Endothelial cell of umbilical vein (primary cell): ENCODE measurements around the gene OAS3. TPM values are rescaled to one million over a fixed set of nuclear protein-coding genes. Genes with fewer than 3 reads are reported as not detected.

Experiments used
- BruUV-seq: library from RNA; stranded (reverse); fragments of 400-500 nt; replicated peaks from 2 replicates; lab custom pipeline; 2021; lab: Mats Ljungman, UMichigan
- CTCF ChIA-PET: fragments of 300-600, 350-600 bp; sonication (Branson Sonifier 250); formaldehyde crosslinking; loops from one replicate; lab custom pipeline; 2021; ENCODE audit warnings: antibody characterized with exemption, inconsistent platforms; lab: Charles Lee
- POLR2A ChIA-PET: fragments of 300-600, 350-600 bp; sonication (Branson Sonifier 250); formaldehyde crosslinking; loops from one replicate; lab custom pipeline; 2021; ENCODE audit warnings: antibody characterized with exemption, inconsistent platforms; lab: Charles Lee
- DNase-seq: peaks from one replicate; pipeline ENCODE4 v3.0.0-alpha.2; 2011; ENCODE audit warnings: low read depth, low spot score
- FAIRE-seq: peaks from 2 replicates; lab custom pipeline; 2011; peaks lifted over from hg19 to GRCh38; lab: Jason Lieb, UNC
- H2AFZ ChIP-seq: 2 replicates; pipeline ENCODE4 v1.6.0; 2012; ENCODE audit warnings: low read depth, low read length, control low read depth, inconsistent platforms
- H3K27ac ChIP-seq: 2 replicates; pipeline ENCODE4 v1.5.1; 2011; ENCODE audit warnings: low read depth, mild to moderate bottlenecking, control low read depth, low read length, moderate library complexity; ENCODE audit not compliant: insufficient read depth
- H3K27me3 ChIP-seq, 2 experiments: 2 replicates each; pipeline versions ENCODE4 v1.6.0 to v1.6.1; 2011; ENCODE audit warnings: low read length in 2 of 2, mixed read lengths in 1 of 2; ENCODE audit not compliant: control insufficient read depth in 2 of 2, insufficient read depth in 2 of 2
- H3K36me3 ChIP-seq, 2 experiments: 2 replicates in 1 of 2; 3 replicates in 1 of 2; pipeline ENCODE4 v1.5.1; 2011; ENCODE audit warnings: low read length in 2 of 2, mild to moderate bottlenecking in 1 of 2, moderate library complexity in 1 of 2; ENCODE audit not compliant: control insufficient read depth in 2 of 2, insufficient read depth in 2 of 2; ENCODE audit errors: extremely low read depth in 1 of 2
- H3K4me1 ChIP-seq: 3 replicates; pipeline ENCODE4 v1.5.1; 2011; ENCODE audit warnings: mild to moderate bottlenecking, low read length; ENCODE audit not compliant: control insufficient read depth, insufficient read depth; ENCODE audit errors: extremely low read depth
- H3K4me2 ChIP-seq: 2 replicates; pipeline ENCODE4 v1.6.1; 2011; ENCODE audit warnings: low read length, control low read depth, mixed read lengths; ENCODE audit not compliant: insufficient read depth
- H3K4me3 ChIP-seq, 3 experiments: fragments of 200-600 bp in 1 of 3; sonication (generic), shearing (Covaris generic) in 1 of 3; replicated peaks in 1 of 3; 2 replicates each; pipeline ENCODE4 v1.5.1; 2011 to 2016; ENCODE audit warnings: control low read depth in 3 of 3, low read length in 3 of 3, mild to moderate bottlenecking in 2 of 3, inconsistent platforms in 1 of 3, low read depth in 1 of 3, moderate library complexity in 1 of 3; ENCODE audit not compliant: insufficient read depth in 1 of 3
- H3K79me2 ChIP-seq: 2 replicates; pipeline ENCODE4 v1.6.0; 2012; ENCODE audit warnings: low read length, inconsistent platforms; ENCODE audit not compliant: control insufficient read depth, insufficient read depth
- H3K9ac ChIP-seq: replicated peaks from 2 replicates; pipeline ENCODE3; 2011; ENCODE audit warnings: low read length, control low read depth; ENCODE audit not compliant: insufficient read depth; ENCODE audit errors: extremely low read depth
- H3K9me1 ChIP-seq: replicated peaks from 3 replicates; pipeline ENCODE4 v1.6.0; 2011; ENCODE audit warnings: mild to moderate bottlenecking, low read length; ENCODE audit not compliant: control insufficient read depth, insufficient read depth; ENCODE audit errors: extremely low read depth
- H3K9me3 ChIP-seq: replicated peaks from 2 replicates; pipeline ENCODE4 v1.5.1; 2012; ENCODE audit warnings: low read length, inconsistent platforms; ENCODE audit not compliant: control insufficient read depth, insufficient read depth
- H4K20me1 ChIP-seq: replicated peaks from 2 replicates; pipeline ENCODE3; 2011; ENCODE audit warnings: mild to moderate bottlenecking, low read length; ENCODE audit not compliant: control insufficient read depth, insufficient read depth; ENCODE audit errors: extremely low read depth
- FOS ChIP-seq: IDR thresholded peaks from 2 replicates; pipeline ENCODE4 v1.6.1; 2011; ENCODE audit warnings: mild to moderate bottlenecking, low read length, moderate library complexity, borderline replicate concordance; ENCODE audit not compliant: insufficient read depth
- GATA2 ChIP-seq: IDR thresholded peaks from 2 replicates; pipeline ENCODE4 v1.7.0; 2011; ENCODE audit warnings: low read depth, mild to moderate bottlenecking, moderate library complexity, mixed read lengths, low read length; ENCODE audit not compliant: insufficient read length, insufficient read depth
- JUN ChIP-seq: IDR thresholded peaks from 2 replicates; pipeline ENCODE4 v1.6.1; 2011; ENCODE audit warnings: borderline replicate concordance, low read depth; ENCODE audit not compliant: insufficient read length, insufficient read depth
- POLR2AphosphoS5 ChIP-seq: IDR thresholded peaks from 2 replicates; pipeline ENCODE4 v1.6.1; 2012; ENCODE audit warnings: low read depth, mild to moderate bottlenecking, control low read depth, low read length, moderate library complexity; ENCODE audit not compliant: insufficient read depth
- dilution Hi-C: fragments of 300-500 bp; cut with MboI; formaldehyde crosslinking; loops from one replicate; pipeline ENCODE4 v1.15.0; 2019; ENCODE audit warnings: low sequenced_read_pairs; ENCODE audit not compliant: extremely low pct_ligation_motif_present
- intact Hi-C: fragments of 100-400 bp; cut with micrococcal nuclease; formaldehyde crosslinking; loops from one replicate; pipeline ENCODE4 v1.10.0; 2022
- polyA plus RNA-seq, 4 experiments: library from polyadenylated mRNA; depleted of rRNA in 3 of 4; stranded (reverse) in 3 of 4; unstranded in 1 of 4; fragments of >200 nt; gene quantifications; 2 replicates each; pipeline versions ENCODE4 v1.2.1 to v1.2.3, GENCODE V29; 2011 to 2012; ENCODE audit warnings: missing spikeins in 1 of 4
- total RNA-seq: library from RNA; stranded (reverse); gene quantifications from 2 replicates; pipeline ENCODE4 v1.2.3, GENCODE V29; 2021
- TF ChIP-seq, protein P1 (sequence below): IDR thresholded peaks from 2 replicates; pipeline ENCODE4 v1.6.1; 2011; ENCODE audit not compliant: insufficient read depth, insufficient read length

OAS3 gene
- total and polyA plus RNA-seq, 2 donors (not counting 3 experiments of a cell fraction or from before 2014, with no cell fraction given): 13.1 to 19.8 TPM

- H3K27me3 ChIP-seq: no peaks in the 10 kb centered on the region
- no peak overlapping the region for H3K9ac ChIP-seq
- H3K9me3 ChIP-seq: no peaks in the 10 kb centered on the region
- H2AFZ ChIP-seq: no peak overlapping the region
- dilution Hi-C loops: no loop called here
- no peaks in the 10 kb centered on the region for H3K9me1 ChIP-seq
- intact Hi-C loops: loop anchor here (2.0 kb wide), 1 partner anchor 248 kb away; no protein-coding TSS in a partner anchor
- no peak overlapping the region for H3K4me3 ChIP-seq
- H3K36me3 ChIP-seq: no peaks in the 10 kb centered on the region
- ChIA-PET CTCF (interaction anchor here (5.5 kb wide), 1 partner anchor 86 kb away, joined by 88 read pairs; no protein-coding TSS in a partner anchor), POLR2A (interaction anchor here (0.6 kb wide), 1 partner anchor 11 kb away, joined by 3 read pairs; no protein-coding TSS in a partner anchor)
- H3K4me2 ChIP-seq: peak overlapping the region; percentile 45
- H3K27ac ChIP-seq: no peak overlapping the region
- H3K4me1 ChIP-seq: peaks cover 54% of the 10 kb centered on the region
- peak; percentile 60 for DNase-seq
- peak; percentile 61 for FAIRE-seq
- TF ChIP-seq, protein P1, sequence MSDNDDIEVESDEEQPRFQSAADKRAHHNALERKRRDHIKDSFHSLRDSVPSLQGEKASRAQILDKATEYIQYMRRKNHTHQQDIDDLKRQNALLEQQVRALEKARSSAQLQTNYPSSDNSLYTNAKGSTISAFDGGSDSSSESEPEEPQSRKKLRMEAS: no peak
- TF ChIP-seq POLR2AphosphoS5 (peak; percentile 44), FOS (peak; percentile 28)
- BruUV-seq: no TSS peak
- H4K20me1 ChIP-seq: no peaks in the 10 kb centered on the region
- H3K79me2 ChIP-seq: no peaks in the 10 kb centered on the region
Observed at GRCh38 chr12:112904571-112904970, 33.7 kb upstream of the OAS3 start.

DNA sequence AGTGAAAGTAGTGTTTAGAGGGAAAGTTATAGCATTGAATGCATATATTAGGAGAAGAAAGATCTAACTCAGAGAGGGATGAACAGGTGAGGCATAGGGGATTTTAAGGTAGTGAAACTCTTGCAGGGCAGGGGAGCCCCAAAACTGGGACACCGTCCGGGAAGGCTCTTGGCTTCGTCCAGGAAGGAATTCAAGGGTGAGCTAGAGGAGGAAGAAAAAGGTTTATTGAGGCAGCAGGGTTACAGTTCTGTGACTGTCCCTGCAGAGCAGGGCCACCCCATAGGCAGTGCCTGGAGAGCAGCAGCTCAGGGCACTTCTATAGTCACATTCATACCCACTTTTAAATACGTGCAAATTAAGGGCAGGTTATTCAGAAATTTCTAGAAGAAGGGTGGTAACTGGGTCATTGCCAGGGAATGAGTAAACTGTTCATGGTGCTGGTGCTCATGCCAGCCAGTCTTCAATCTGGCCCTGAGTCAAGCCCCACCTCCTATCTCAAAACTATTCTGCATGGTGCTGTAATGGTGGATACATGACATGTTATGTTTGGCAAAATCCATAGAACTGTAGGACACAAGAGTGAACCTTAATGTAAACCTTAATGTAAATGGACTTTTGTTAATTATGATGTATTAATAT lies 32.7 kb upstream of the OAS3 start:
- POLR2A ChIA-PET: no interaction called here
- TF ChIP-seq POLR2AphosphoS5 (no peak), GATA2 (no peak), JUN (no peak)
- intact Hi-C loops: loop anchor here (2.0 kb wide), 1 partner anchor 247 kb away; no protein-coding TSS in a partner anchor

More for the DNA sequence above, 32.7 kb upstream of the OAS3 start:
- no peaks in the 10 kb centered on the region for H3K9me3 ChIP-seq
- H3K36me3 ChIP-seq: no peaks in the 10 kb centered on the region
- H3K79me2 ChIP-seq: no peaks in the 10 kb centered on the region
- no peak overlapping the region for H3K4me3 ChIP-seq
- H3K4me2 ChIP-seq: peak overlapping the region; percentile 8
- no peaks in the 10 kb centered on the region for H3K27me3 ChIP-seq
- no peak overlapping the region for H2AFZ ChIP-seq
- no TSS peak for BruUV-seq
- H3K27ac ChIP-seq: no peak overlapping the region
- peaks cover 54% of the 10 kb centered on the region for H3K4me1 ChIP-seq
- peak; percentile 62 for FAIRE-seq
- H3K9ac ChIP-seq: no peak overlapping the region
- H4K20me1 ChIP-seq: no peaks in the 10 kb centered on the region
- peak; percentile 15 for DNase-seq
- dilution Hi-C loops: no loop called here
- CTCF ChIA-PET: interaction anchor here (2.0 kb wide), 1 partner anchor 102 kb away, joined by 4 read pairs; no protein-coding TSS in a partner anchor
- H3K9me1 ChIP-seq: no peaks in the 10 kb centered on the region
